Endothelial cell of umbilical vein (primary cell): ENCODE results near the gene GNAL. TPM values are rescaled to one million over a fixed set of nuclear protein-coding genes. Genes with fewer than 3 reads are reported as not detected.

ENCODE experiments used
- BruUV-seq: library from RNA; stranded (reverse); fragments of 400-500 nt; replicated peaks from 2 replicates; lab custom pipeline; 2021; lab: Mats Ljungman, UMichigan
- CTCF ChIA-PET: fragments of 300-600, 350-600 bp; sonication (Branson Sonifier 250); formaldehyde crosslinking; loops from one replicate; lab custom pipeline; 2021; ENCODE audit warnings: antibody characterized with exemption, inconsistent platforms; lab: Charles Lee
- POLR2A ChIA-PET: fragments of 300-600, 350-600 bp; sonication (Branson Sonifier 250); formaldehyde crosslinking; loops from one replicate; lab custom pipeline; 2021; ENCODE audit warnings: antibody characterized with exemption, inconsistent platforms; lab: Charles Lee
- DNase-seq: peaks from one replicate; pipeline ENCODE4 v3.0.0-alpha.2; 2011; ENCODE audit warnings: low read depth, low spot score
- FAIRE-seq: peaks from 2 replicates; lab custom pipeline; 2011; peaks lifted over from hg19 to GRCh38; lab: Jason Lieb, UNC
- H2AFZ ChIP-seq: 2 replicates; pipeline ENCODE4 v1.6.0; 2012; ENCODE audit warnings: low read depth, low read length, control low read depth, inconsistent platforms
- H3K27ac ChIP-seq: 2 replicates; pipeline ENCODE4 v1.5.1; 2011; ENCODE audit warnings: low read depth, mild to moderate bottlenecking, control low read depth, low read length, moderate library complexity; ENCODE audit not compliant: insufficient read depth
- H3K27me3 ChIP-seq, 2 experiments: 2 replicates each; pipeline versions ENCODE4 v1.6.0 to v1.6.1; 2011; ENCODE audit warnings: low read length in 2 of 2, mixed read lengths in 1 of 2; ENCODE audit not compliant: control insufficient read depth in 2 of 2, insufficient read depth in 2 of 2
- H3K36me3 ChIP-seq, 2 experiments: 2 replicates in 1 of 2; 3 replicates in 1 of 2; pipeline ENCODE4 v1.5.1; 2011; ENCODE audit warnings: low read length in 2 of 2, mild to moderate bottlenecking in 1 of 2, moderate library complexity in 1 of 2; ENCODE audit not compliant: control insufficient read depth in 2 of 2, insufficient read depth in 2 of 2; ENCODE audit errors: extremely low read depth in 1 of 2
- H3K4me1 ChIP-seq: 3 replicates; pipeline ENCODE4 v1.5.1; 2011; ENCODE audit warnings: mild to moderate bottlenecking, low read length; ENCODE audit not compliant: control insufficient read depth, insufficient read depth; ENCODE audit errors: extremely low read depth
- H3K4me2 ChIP-seq: 2 replicates; pipeline ENCODE4 v1.6.1; 2011; ENCODE audit warnings: low read length, control low read depth, mixed read lengths; ENCODE audit not compliant: insufficient read depth
- H3K4me3 ChIP-seq, 3 experiments: fragments of 200-600 bp in 1 of 3; sonication (generic), shearing (Covaris generic) in 1 of 3; replicated peaks in 1 of 3; 2 replicates each; pipeline ENCODE4 v1.5.1; 2011 to 2016; ENCODE audit warnings: control low read depth in 3 of 3, low read length in 3 of 3, mild to moderate bottlenecking in 2 of 3, inconsistent platforms in 1 of 3, low read depth in 1 of 3, moderate library complexity in 1 of 3; ENCODE audit not compliant: insufficient read depth in 1 of 3
- H3K79me2 ChIP-seq: 2 replicates; pipeline ENCODE4 v1.6.0; 2012; ENCODE audit warnings: low read length, inconsistent platforms; ENCODE audit not compliant: control insufficient read depth, insufficient read depth
- H3K9ac ChIP-seq: replicated peaks from 2 replicates; pipeline ENCODE3; 2011; ENCODE audit warnings: low read length, control low read depth; ENCODE audit not compliant: insufficient read depth; ENCODE audit errors: extremely low read depth
- H3K9me1 ChIP-seq: replicated peaks from 3 replicates; pipeline ENCODE4 v1.6.0; 2011; ENCODE audit warnings: mild to moderate bottlenecking, low read length; ENCODE audit not compliant: control insufficient read depth, insufficient read depth; ENCODE audit errors: extremely low read depth
- H3K9me3 ChIP-seq: replicated peaks from 2 replicates; pipeline ENCODE4 v1.5.1; 2012; ENCODE audit warnings: low read length, inconsistent platforms; ENCODE audit not compliant: control insufficient read depth, insufficient read depth
- H4K20me1 ChIP-seq: replicated peaks from 2 replicates; pipeline ENCODE3; 2011; ENCODE audit warnings: mild to moderate bottlenecking, low read length; ENCODE audit not compliant: control insufficient read depth, insufficient read depth; ENCODE audit errors: extremely low read depth
- EZH2 ChIP-seq: IDR thresholded peaks from 2 replicates; pipeline ENCODE4 v1.6.1; 2012; ENCODE audit warnings: borderline replicate concordance, low read depth, mild to moderate bottlenecking, moderate library complexity, low read length, inconsistent platforms; ENCODE audit not compliant: severe bottlenecking
- FOS ChIP-seq: IDR thresholded peaks from 2 replicates; pipeline ENCODE4 v1.6.1; 2011; ENCODE audit warnings: mild to moderate bottlenecking, low read length, moderate library complexity, borderline replicate concordance; ENCODE audit not compliant: insufficient read depth
- GATA2 ChIP-seq: IDR thresholded peaks from 2 replicates; pipeline ENCODE4 v1.7.0; 2011; ENCODE audit warnings: low read depth, mild to moderate bottlenecking, moderate library complexity, mixed read lengths, low read length; ENCODE audit not compliant: insufficient read length, insufficient read depth
- JUN ChIP-seq: IDR thresholded peaks from 2 replicates; pipeline ENCODE4 v1.6.1; 2011; ENCODE audit warnings: borderline replicate concordance, low read depth; ENCODE audit not compliant: insufficient read length, insufficient read depth
- MYC ChIP-seq: IDR thresholded peaks from one replicate; pipeline ENCODE4 v1.6.1; 2011; ENCODE audit warnings: mild to moderate bottlenecking, low read depth, low read length
- POLR2A ChIP-seq: IDR thresholded peaks from 2 replicates; pipeline ENCODE4 v1.6.1; 2012; ENCODE audit warnings: low read depth, mild to moderate bottlenecking, control low read depth, low read length
- POLR2AphosphoS5 ChIP-seq: IDR thresholded peaks from 2 replicates; pipeline ENCODE4 v1.6.1; 2012; ENCODE audit warnings: low read depth, mild to moderate bottlenecking, control low read depth, low read length, moderate library complexity; ENCODE audit not compliant: insufficient read depth
- dilution Hi-C: fragments of 300-500 bp; cut with MboI; formaldehyde crosslinking; loops from one replicate; pipeline ENCODE4 v1.15.0; 2019; ENCODE audit warnings: low sequenced_read_pairs; ENCODE audit not compliant: extremely low pct_ligation_motif_present
- intact Hi-C: fragments of 100-400 bp; cut with micrococcal nuclease; formaldehyde crosslinking; loops from one replicate; pipeline ENCODE4 v1.10.0; 2022
- polyA plus RNA-seq, 4 experiments: library from polyadenylated mRNA; depleted of rRNA in 3 of 4; stranded (reverse) in 3 of 4; unstranded in 1 of 4; fragments of >200 nt; gene quantifications; 2 replicates each; pipeline versions ENCODE4 v1.2.1 to v1.2.3, GENCODE V29; 2011 to 2012; ENCODE audit warnings: missing spikeins in 1 of 4
- total RNA-seq: library from RNA; stranded (reverse); gene quantifications from 2 replicates; pipeline ENCODE4 v1.2.3, GENCODE V29; 2021
- TF ChIP-seq, protein P1 (sequence below): IDR thresholded peaks from 2 replicates; pipeline ENCODE4 v1.6.1; 2011; ENCODE audit not compliant: insufficient read depth, insufficient read length
- TF ChIP-seq, protein P2 (sequence below), 2 donors: IDR thresholded peaks; 1 replicate in 1 of 2; 2 replicates in 1 of 2; pipeline ENCODE4 v1.5.1; 2011; ENCODE audit warnings: low read length in 2 of 2, mild to moderate bottlenecking in 2 of 2, moderate library complexity in 2 of 2, control low read depth in 1 of 2, inconsistent platforms in 1 of 2, low read depth in 1 of 2; ENCODE audit not compliant: insufficient read depth in 1 of 2; ENCODE audit errors: extremely low read depth in 1 of 2

GNAL gene
- total and polyA plus RNA-seq, 2 donors (not counting 3 experiments of a cell fraction or from before 2014, with no cell fraction given) = 0.07 to 0.73 TPM

DNA sequence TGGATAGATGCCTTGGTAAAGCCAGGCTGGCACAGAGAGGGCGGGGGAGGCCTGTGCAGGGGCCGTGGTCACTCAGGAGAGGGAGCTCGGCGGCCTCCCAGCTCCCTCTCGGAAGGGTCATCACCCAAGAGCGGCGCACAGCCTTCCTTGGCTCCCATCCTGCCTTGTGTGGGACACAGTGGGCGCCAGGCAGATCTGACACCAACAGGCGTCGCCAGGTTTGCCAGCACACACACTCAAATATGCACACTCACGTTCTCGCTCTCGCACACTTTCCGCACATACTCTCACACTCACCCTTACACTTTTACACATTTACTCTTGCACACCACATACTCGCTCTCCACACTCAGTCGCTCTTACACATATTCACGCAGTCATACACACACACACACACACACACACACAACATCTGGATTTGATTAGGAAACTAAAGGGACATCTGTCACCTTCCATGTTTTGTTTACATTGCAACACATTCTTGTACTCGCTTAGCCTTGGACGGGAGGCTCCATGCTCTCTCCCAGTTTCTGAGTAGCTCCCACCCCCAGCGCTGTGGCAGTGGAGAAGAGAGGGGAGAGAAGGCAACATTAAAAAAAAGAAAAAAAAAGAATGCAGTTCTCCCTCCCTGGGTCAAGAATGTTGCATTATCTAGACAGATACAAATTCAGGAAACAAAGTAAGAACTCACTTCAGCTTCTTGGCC, 172.7 kb downstream of the GNAL start:
- Histone ChIP-seq H3K4me1 (peaks cover 31% of the 10 kb centered on the region), H3K9ac (no peak overlapping the region), H3K27ac (no peak overlapping the region), H3K4me2 (no peak overlapping the region), H4K20me1 (no peaks in the 10 kb centered on the region), H3K4me3 (no peak overlapping the region), H3K79me2 (no peaks in the 10 kb centered on the region), H3K9me3 (no peaks in the 10 kb centered on the region), H3K27me3 (no peaks in the 10 kb centered on the region), H3K36me3 (no peaks in the 10 kb centered on the region), H3K9me1 (no peaks in the 10 kb centered on the region), H2AFZ (no peak overlapping the region)
- no peak for FAIRE-seq
- ChIA-PET CTCF (no interaction called here), POLR2A (no interaction called here)
- dilution Hi-C loops = no loop called here
- BruUV-seq = no TSS peak
- DNase-seq = no peak
- TF ChIP-seq, protein P1, sequence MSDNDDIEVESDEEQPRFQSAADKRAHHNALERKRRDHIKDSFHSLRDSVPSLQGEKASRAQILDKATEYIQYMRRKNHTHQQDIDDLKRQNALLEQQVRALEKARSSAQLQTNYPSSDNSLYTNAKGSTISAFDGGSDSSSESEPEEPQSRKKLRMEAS = no peak
- TF ChIP-seq MYC = no peak
- TF ChIP-seq JUN = no peak
- no peak for TF ChIP-seq EZH2
- no peak for TF ChIP-seq FOS
- TF ChIP-seq GATA2 = no peak
- TF ChIP-seq, protein P2, sequence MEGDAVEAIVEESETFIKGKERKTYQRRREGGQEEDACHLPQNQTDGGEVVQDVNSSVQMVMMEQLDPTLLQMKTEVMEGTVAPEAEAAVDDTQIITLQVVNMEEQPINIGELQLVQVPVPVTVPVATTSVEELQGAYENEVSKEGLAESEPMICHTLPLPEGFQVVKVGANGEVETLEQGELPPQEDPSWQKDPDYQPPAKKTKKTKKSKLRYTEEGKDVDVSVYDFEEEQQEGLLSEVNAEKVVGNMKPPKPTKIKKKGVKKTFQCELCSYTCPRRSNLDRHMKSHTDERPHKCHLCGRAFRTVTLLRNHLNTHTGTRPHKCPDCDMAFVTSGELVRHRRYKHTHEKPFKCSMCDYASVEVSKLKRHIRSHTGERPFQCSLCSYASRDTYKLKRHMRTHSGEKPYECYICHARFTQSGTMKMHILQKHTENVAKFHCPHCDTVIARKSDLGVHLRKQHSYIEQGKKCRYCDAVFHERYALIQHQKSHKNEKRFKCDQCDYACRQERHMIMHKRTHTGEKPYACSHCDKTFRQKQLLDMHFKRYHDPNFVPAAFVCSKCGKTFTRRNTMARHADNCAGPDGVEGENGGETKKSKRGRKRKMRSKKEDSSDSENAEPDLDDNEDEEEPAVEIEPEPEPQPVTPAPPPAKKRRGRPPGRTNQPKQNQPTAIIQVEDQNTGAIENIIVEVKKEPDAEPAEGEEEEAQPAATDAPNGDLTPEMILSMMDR (IDR thresholded peaks at IDR 0.05; ENCODE audit: extremely low read depth in 1 of 2, insufficient read depth in 1 of 2, low read depth in 1 of 2, low read length in 2 of 2) = no peak
- no peak for TF ChIP-seq POLR2AphosphoS5
- no peak for TF ChIP-seq POLR2A
- intact Hi-C loops = loop anchor here (2.0 kb wide), 1 partner anchor 47 kb away; the partner anchor contains the start of gene MPPE1
